Measurements from ENCODE around the gene XIRP1.

DNA sequence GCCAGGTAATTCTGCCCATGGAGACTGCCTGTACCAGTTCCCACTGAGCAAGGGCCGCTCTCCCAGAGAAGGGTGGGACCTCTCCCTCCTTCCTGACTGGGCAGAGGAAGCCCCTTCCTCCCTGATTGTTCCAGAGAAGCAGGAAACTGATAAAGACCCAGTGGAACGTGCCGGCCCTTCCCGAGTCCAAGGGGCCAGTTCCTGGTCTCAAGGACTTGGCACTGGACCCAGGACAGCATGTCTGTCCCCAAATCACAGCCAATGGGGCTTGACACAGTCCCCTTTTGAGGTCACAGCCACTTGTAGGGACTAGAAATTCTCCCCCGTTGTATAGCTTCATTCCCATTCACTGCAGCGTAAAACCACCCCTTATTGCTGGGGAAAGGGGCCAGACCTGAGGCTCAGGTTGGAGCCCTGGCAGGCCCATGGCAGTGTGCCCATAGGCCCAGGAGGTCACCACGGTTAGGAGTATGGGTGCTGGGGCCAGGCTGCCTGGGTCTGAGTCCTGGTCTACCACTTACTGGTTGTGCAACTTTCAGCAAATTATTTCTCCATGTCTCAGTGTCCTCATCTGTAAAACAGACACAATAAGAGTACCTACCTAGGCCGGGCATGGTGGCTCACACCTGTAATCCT is 57.1 kb downstream of the XIRP1 start:
- TF ChIP-seq, protein P1, sequence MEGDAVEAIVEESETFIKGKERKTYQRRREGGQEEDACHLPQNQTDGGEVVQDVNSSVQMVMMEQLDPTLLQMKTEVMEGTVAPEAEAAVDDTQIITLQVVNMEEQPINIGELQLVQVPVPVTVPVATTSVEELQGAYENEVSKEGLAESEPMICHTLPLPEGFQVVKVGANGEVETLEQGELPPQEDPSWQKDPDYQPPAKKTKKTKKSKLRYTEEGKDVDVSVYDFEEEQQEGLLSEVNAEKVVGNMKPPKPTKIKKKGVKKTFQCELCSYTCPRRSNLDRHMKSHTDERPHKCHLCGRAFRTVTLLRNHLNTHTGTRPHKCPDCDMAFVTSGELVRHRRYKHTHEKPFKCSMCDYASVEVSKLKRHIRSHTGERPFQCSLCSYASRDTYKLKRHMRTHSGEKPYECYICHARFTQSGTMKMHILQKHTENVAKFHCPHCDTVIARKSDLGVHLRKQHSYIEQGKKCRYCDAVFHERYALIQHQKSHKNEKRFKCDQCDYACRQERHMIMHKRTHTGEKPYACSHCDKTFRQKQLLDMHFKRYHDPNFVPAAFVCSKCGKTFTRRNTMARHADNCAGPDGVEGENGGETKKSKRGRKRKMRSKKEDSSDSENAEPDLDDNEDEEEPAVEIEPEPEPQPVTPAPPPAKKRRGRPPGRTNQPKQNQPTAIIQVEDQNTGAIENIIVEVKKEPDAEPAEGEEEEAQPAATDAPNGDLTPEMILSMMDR (IDR thresholded peaks at IDR 0.05): no peak
- TF ChIP-seq POLR2AphosphoS5 (IDR thresholded peaks at IDR 0.05): no peak
- no peak for TF ChIP-seq POLR2A (IDR thresholded peaks at IDR 0.05)
